Retinal pigment epithelial cell (primary cell): ENCODE data around the gene TWIST2.

Source experiments
- DNase-seq: peaks from one replicate; pipeline ENCODE4 v3.0.0-alpha.2; 2010; ENCODE audit warnings: low read depth
- H3K4me3 ChIP-seq: 2 replicates; pipeline ENCODE4 v1.5.1; 2011; ENCODE audit warnings: mild to moderate bottlenecking, low read length, control low read depth, moderate library complexity
- TF ChIP-seq, protein P1 (sequence below): conservative IDR thresholded peaks from 2 replicates; pipeline ENCODE4 v1.5.1; 2011; ENCODE audit warnings: low read depth, low read length, control low read depth, inconsistent platforms

Gene TWIST2

DNA sequence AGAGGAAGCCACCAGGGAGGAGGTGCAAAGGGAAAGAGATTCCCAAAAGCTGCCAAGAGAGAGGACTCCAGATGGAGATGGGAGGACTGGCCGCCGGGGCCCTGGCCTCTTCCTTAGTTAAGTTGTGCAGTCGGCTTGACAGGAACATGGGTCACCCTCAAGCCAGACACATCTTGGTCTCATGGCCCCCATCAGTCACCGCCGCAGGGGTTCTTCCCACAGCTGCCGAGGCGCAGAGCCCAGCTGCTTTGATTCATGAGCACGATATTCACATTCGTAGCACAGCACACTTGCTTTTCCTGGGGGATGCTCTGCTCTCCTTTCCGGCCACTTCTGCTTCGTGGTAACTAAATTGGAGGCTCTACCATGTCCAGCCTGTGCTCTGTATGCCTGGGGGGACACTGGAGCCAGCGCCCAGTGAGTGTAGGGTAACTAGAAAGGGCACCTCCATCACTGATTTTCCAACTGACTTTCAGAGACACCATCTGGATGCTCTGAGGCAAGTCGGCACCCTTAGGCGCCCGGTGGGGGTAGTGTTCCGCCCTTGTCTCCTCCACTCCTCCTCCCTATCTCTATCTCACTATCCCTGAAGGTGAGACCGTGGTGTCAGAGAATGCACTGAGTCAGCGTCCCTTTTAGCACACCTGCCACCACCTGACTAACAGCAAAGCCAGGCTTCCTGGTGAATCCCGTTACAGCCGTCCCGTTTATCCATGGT lies 13.3 kb downstream of the TWIST2 start:
- TF ChIP-seq, protein P1, sequence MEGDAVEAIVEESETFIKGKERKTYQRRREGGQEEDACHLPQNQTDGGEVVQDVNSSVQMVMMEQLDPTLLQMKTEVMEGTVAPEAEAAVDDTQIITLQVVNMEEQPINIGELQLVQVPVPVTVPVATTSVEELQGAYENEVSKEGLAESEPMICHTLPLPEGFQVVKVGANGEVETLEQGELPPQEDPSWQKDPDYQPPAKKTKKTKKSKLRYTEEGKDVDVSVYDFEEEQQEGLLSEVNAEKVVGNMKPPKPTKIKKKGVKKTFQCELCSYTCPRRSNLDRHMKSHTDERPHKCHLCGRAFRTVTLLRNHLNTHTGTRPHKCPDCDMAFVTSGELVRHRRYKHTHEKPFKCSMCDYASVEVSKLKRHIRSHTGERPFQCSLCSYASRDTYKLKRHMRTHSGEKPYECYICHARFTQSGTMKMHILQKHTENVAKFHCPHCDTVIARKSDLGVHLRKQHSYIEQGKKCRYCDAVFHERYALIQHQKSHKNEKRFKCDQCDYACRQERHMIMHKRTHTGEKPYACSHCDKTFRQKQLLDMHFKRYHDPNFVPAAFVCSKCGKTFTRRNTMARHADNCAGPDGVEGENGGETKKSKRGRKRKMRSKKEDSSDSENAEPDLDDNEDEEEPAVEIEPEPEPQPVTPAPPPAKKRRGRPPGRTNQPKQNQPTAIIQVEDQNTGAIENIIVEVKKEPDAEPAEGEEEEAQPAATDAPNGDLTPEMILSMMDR: no peak
- no peak overlapping the region for H3K4me3 ChIP-seq
- no peak for DNase-seq

DNA sequence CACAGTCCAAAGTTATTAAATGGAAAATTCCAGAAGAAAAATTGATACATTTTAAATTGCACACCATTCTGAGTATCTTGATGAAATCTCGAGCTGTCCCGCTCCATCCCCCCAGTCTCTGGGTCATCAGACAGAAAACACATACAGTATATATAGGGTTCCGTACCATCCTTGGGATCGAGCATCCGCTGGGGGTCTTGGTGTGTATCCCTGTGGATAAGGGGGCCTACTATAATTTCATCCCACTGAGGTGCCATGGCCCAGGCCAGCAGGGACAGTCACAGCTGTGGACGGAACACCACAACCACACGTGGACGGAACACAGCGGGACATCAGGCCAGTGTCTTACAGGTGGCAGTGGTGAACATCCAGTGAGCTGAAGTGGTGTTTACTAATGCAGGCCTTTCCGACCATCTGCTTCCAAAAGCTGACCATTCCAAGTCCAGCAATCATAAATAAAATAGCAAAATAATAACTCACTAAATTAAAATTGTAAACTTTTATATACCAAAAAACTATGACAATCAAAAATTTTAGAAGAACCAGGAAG lies 14.0 kb downstream of the TWIST2 start:
- DNase-seq: no peak
- H3K4me3 ChIP-seq: no peak overlapping the region
- TF ChIP-seq, protein P1: no peak

DNA sequence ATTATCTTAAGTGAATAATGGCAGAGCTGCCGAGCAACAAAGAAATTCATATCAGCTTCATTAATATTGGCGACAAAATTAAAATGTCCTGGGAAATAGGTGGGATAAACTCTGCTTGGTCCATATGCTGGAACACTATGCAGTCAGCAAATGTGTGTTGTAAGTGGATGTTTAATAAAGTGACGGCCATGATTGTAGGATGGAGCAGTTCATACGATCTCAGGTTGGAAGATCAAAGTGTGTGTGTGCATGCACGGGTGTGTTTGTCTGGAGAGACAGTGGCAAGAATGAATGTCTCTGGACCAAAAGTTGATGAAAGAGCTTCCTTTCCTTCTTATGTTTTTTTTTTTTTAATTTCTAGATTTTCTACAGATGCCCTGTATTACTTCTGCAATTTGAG lies 14.8 kb downstream of the TWIST2 start:
- no peak overlapping the region for H3K4me3 ChIP-seq
- TF ChIP-seq, protein P1: no peak
- DNase-seq: no peak

DNA sequence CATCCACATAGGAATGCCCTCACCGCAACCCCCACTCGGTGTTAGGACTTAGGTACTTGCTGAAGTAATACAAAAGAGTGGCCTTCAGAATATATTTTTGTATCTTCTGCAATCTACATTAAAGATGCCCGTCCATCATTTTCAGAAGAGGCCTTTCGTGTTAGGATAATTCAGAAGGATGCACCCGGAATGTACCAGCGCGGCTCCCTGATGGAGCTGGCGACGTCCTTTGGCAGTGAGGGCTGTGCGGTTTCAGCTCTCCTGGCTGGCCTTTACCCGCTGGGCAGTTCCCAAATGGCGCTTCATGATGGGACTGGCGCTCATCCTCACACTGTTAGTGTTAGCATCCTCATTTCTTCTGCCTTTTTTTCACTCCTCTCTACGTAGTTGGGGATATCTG lies 15.3 kb downstream of the TWIST2 start:
- H3K4me3 ChIP-seq: no peak overlapping the region
- no peak for DNase-seq
- TF ChIP-seq, protein P1: no peak

DNA sequence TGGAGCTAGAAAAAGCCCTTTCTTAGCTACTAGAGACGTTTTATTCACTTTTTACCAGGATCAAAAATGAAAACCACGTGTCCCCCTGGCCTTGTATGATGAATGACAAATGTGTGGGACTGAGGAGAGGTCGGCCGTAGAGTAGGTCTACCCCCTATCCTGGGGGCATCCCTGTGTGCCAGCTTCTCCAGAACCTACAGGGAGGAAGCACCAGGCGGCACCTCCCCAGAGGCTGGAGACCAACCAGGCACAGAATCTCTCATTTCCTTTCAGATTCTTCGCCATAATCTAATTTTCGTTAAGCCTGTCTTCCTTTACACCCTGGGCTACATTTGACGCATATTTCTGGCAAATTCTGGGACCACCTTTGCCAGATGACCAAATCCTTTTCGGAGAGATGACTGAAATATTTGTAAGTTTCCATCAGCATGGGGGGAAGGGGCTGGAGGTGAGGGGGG lies 15.9 kb downstream of the TWIST2 start:
- no peak overlapping the region for H3K4me3 ChIP-seq
- TF ChIP-seq, protein P1: no peak
- no peak for DNase-seq

DNA sequence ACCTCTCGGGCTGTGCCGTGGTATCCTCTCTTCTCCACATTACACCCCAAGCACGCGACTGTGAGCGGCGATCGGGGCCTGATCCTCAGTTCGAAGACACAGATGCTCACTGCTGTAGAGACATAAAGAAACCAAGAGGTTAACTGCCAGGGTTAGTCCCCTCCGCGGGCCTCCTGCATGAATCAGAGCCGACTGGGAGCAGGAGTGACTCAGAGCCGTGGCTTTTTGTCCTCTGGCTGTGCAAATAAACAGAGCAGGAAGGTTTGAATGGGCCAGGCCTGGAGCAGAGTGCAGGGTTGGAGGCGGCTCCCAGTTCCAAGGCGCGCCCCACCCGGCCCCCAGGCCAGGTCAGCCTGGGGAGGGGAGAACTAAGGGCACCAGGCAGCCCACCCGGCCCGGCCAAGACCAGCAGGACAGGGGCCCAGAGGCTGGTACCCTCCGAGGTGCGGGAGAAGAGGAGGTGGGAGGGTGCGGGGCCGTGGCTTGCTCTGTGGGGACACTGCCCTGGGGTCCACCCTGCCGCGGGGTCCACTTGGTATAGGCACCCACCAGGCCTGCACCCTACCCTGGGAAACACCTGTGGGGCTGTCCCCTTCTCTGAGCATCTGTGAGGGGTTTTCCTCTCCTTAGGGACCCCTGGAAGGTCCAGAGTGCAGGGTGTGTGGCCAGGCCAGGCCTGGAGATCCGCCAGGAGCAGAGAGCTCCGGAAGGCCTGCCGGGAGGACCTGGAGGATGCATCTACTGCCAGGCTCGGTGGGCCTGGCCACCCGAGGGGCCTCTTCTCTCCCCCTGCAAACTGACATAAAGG lies 16.5 kb downstream of the TWIST2 start:
- no peak overlapping the region for H3K4me3 ChIP-seq
- TF ChIP-seq, protein P1: no peak

More for the DNA sequence above, 16.5 kb downstream of the TWIST2 start:
- peak; percentile 85 for DNase-seq
